Kidney (tissue), 14 donors: ENCODE measurements around the gene CPHXL2. TPM values are rescaled to one million over a fixed set of nuclear protein-coding genes. Genes with fewer than 3 reads are reported as not detected.

Experiments used
- DNase-seq, 5 donors: peaks; one replicate each; pipeline ENCODE4 v3.0.0-alpha.2; 2013 to 2020
- FAIRE-seq: peaks from 2 replicates; lab custom pipeline; 2012; peaks lifted over from hg19 to GRCh38; lab: Jason Lieb, UNC
- H3K27ac ChIP-seq, 2 donors: one replicate each; pipeline ENCODE4 v1.7.0; 2013; ENCODE audit warnings: low read depth in 2 of 2, low read length in 2 of 2, inconsistent platforms in 1 of 2
- H3K27me3 ChIP-seq: one replicate; pipeline ENCODE4 v1.7.1; 2013; ENCODE audit warnings: low read length, inconsistent platforms; ENCODE audit not compliant: control insufficient read depth, insufficient read depth
- H3K36me3 ChIP-seq, 3 donors: one replicate each; pipeline versions ENCODE4 v1.7.0 to v1.7.1; 2013; ENCODE audit warnings: low read length in 3 of 3, control low read depth in 1 of 3, inconsistent platforms in 1 of 3; ENCODE audit not compliant: insufficient read depth in 3 of 3, control insufficient read depth in 2 of 3
- H3K4me1 ChIP-seq, 3 donors: one replicate each; pipeline versions ENCODE4 v1.7.0 to v1.7.1; 2013; ENCODE audit warnings: low read length in 3 of 3, inconsistent platforms in 1 of 3, low read depth in 1 of 3; ENCODE audit not compliant: control insufficient read depth in 2 of 3, insufficient read depth in 2 of 3
- H3K4me3 ChIP-seq, 3 donors: one replicate each; pipeline versions ENCODE4 v1.7.0 to v1.8.1; 2013; ENCODE audit warnings: low read length in 3 of 3, control low read depth in 1 of 3, inconsistent platforms in 1 of 3
- H3K9ac ChIP-seq, 3 donors: one replicate each; pipeline versions ENCODE4 v1.7.0 to v1.7.1; 2013; ENCODE audit warnings: low read length in 3 of 3, control low read depth in 1 of 3, inconsistent platforms in 1 of 3
- H3K9me3 ChIP-seq, 3 donors: one replicate each; pipeline versions ENCODE4 v1.7.0 to v1.7.1; 2013; ENCODE audit warnings: low read length in 3 of 3, control low read depth in 1 of 3, inconsistent platforms in 1 of 3; ENCODE audit not compliant: control insufficient read depth in 2 of 3, insufficient read depth in 1 of 3
- CTCF ChIP-seq: IDR thresholded peaks from 3 replicates; pipeline ENCODE4 v1.5.1; 2012; ENCODE audit warnings: mild to moderate bottlenecking, moderate library complexity, borderline replicate concordance; ENCODE audit not compliant: insufficient read depth; ENCODE audit errors: extremely low read depth
- intact Hi-C: fragments of 100-400 bp; cut with DNase I; formaldehyde crosslinking; loops from one replicate; pipeline ENCODE4 v1.11.1; 2022
- polyA plus RNA-seq: library from polyadenylated mRNA; stranded (reverse); fragments of 350-450 nt; fragmentation: Illumina TruSeq; extraction: RNeasy Lipid Tissue Mini Kit (QIAGEN cat#74804); gene quantifications from one replicate; pipeline ENCODE4 v1.2.3, GENCODE V29; 2014; ENCODE audit warnings: low read depth, low replicate concordance; ENCODE audit not compliant: insufficient read depth
- total RNA-seq: library from RNA; stranded (reverse); fragmentation: NEBNext Ultra II Directional; extraction: Animal tissue kit (Norgen Biotek cat#: 25700); gene quantifications from one replicate; pipeline ENCODE4 v1.2.1, GENCODE V29; 2021
- donor health status: control.
- donor health status: control.
- donor health status: control.
- donor health status: control.
- donor health status: control.
- donor health status: DM: yes; HTN: yes; CAD: no.
- donor health status: Normal renal cell carcinoma (clear cell type).

The CPHXL2 gene
- total and polyA plus RNA-seq, 2 donors from 2014 or later = not detected

GRCh38 chr16:75632857-75633256, 44.0 kb downstream of the CPHXL2 start:
- Histone ChIP-seq H3K4me3 (no peak overlapping the region), H3K27me3 (no peaks in the 10 kb centered on the region), H3K9me3 (no peaks in the 10 kb centered on the region), H3K9ac (no peak overlapping the region), H3K4me1 (no peaks in the 10 kb centered on the region), H3K27ac (no peak overlapping the region), H3K36me3 (peaks cover 26 to 71% (median 57%) of the 10 kb centered on the region in 3 donors)
- no peak for TF ChIP-seq CTCF
- intact Hi-C loops = no loop called here
- DNase-seq (no peak), FAIRE-seq (no peak)

- Histone ChIP-seq H3K4me3 (no peak overlapping the region), H3K9me3 (no peaks in the 10 kb centered on the region), H3K4me1 (no peaks in the 10 kb centered on the region), H3K36me3 (peaks cover 23 to 69% (median 55%) of the 10 kb centered on the region in 3 donors), H3K27ac (no peak overlapping the region), H3K27me3 (no peaks in the 10 kb centered on the region), H3K9ac (no peak overlapping the region)
- intact Hi-C loops = no loop called here
- FAIRE-seq = no peak
- no peak for DNase-seq
- no peak for TF ChIP-seq CTCF
Measured at GRCh38 chr16:75630052-75630451, 46.8 kb downstream of the CPHXL2 start.

- FAIRE-seq (no peak), DNase-seq (no peak)
- Histone ChIP-seq H3K27me3 (no peaks in the 10 kb centered on the region), H3K9me3 (no peaks in the 10 kb centered on the region), H3K4me3 (no peak overlapping the region), H3K36me3 (peaks cover 22 to 60% (median 52%) of the 10 kb centered on the region in 3 donors), H3K27ac (no peak overlapping the region), H3K4me1 (no peaks in the 10 kb centered on the region), H3K9ac (no peak overlapping the region)
- no peak for TF ChIP-seq CTCF
- intact Hi-C loops = no loop called here
Measured at GRCh38 chr16:75629132-75629531, 47.7 kb downstream of the CPHXL2 start.

GRCh38 chr16:75628351-75628750, 48.5 kb downstream of the CPHXL2 start:
- Histone ChIP-seq H3K4me1 (no peaks in the 10 kb centered on the region), H3K27ac (no peak overlapping the region), H3K27me3 (no peaks in the 10 kb centered on the region), H3K4me3 (no peak overlapping the region), H3K9me3 (no peaks in the 10 kb centered on the region), H3K36me3 (peaks cover 19 to 53% (median 46%) of the 10 kb centered on the region in 3 donors), H3K9ac (no peak overlapping the region)
- no peak for TF ChIP-seq CTCF
- no peak for DNase-seq
- intact Hi-C loops = no loop called here
- no peak for FAIRE-seq
